GM06990 (cell line): ENCODE measurements around the gene DDX20.

Experiments used
- DNase-seq: peaks from one replicate; pipeline ENCODE4 v3.0.0-alpha.2; 2011; ENCODE audit not compliant: insufficient read length; ENCODE audit errors: extremely low read depth
- H3K27me3 ChIP-seq: replicated peaks from 2 replicates; pipeline ENCODE4 v1.6.0; 2011; ENCODE audit warnings: low read length; ENCODE audit not compliant: control insufficient read depth, insufficient read depth
- H3K36me3 ChIP-seq: 2 replicates; pipeline ENCODE4 v1.5.1; 2011; ENCODE audit warnings: low read length; ENCODE audit not compliant: control insufficient read depth, insufficient read depth
- H3K4me3 ChIP-seq: replicated peaks from 2 replicates; pipeline ENCODE4 v1.5.1; 2011; ENCODE audit warnings: low read depth, mild to moderate bottlenecking, control low read depth, low read length
- TF ChIP-seq, protein P1 (sequence below): IDR thresholded peaks from 2 replicates; pipeline ENCODE4 v1.5.1; 2011; ENCODE audit warnings: low read length, control low read depth, mild to moderate bottlenecking, inconsistent platforms; ENCODE audit not compliant: insufficient read depth, poor library complexity, severe bottlenecking

DDX20 gene

GRCh38 chr1:111723091-111723806, 32.5 kb upstream of the DDX20 start:
- no peaks in the 10 kb centered on the region for H3K27me3 ChIP-seq
- DNase-seq: no peak
- H3K4me3 ChIP-seq: no peak overlapping the region
- TF ChIP-seq, protein P1, sequence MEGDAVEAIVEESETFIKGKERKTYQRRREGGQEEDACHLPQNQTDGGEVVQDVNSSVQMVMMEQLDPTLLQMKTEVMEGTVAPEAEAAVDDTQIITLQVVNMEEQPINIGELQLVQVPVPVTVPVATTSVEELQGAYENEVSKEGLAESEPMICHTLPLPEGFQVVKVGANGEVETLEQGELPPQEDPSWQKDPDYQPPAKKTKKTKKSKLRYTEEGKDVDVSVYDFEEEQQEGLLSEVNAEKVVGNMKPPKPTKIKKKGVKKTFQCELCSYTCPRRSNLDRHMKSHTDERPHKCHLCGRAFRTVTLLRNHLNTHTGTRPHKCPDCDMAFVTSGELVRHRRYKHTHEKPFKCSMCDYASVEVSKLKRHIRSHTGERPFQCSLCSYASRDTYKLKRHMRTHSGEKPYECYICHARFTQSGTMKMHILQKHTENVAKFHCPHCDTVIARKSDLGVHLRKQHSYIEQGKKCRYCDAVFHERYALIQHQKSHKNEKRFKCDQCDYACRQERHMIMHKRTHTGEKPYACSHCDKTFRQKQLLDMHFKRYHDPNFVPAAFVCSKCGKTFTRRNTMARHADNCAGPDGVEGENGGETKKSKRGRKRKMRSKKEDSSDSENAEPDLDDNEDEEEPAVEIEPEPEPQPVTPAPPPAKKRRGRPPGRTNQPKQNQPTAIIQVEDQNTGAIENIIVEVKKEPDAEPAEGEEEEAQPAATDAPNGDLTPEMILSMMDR: no peak
- H3K36me3 ChIP-seq: peaks cover 7% of the 10 kb centered on the region

DNA sequence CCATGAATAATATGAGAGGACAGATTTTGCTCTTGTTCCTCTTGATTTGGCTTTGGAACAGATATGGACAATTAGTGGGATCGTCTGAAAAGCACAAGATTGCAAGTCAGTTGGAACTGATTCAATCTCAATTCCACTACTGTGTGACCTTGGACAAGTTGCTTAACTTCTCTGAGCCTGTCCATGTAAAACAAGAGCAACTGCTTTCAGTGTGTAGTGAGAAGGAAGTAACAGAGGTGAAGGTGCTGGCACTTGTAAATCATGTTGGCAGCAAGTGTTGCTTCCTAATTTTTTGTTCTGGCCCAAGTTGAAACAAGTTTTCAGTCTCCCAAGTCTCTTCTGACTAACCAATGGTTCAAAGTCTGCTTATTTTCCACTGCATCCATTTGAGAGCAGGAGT, 31.8 kb upstream of the DDX20 start:
- no peak for DNase-seq
- Histone ChIP-seq H3K36me3 (peaks cover 7% of the 10 kb centered on the region), H3K27me3 (no peaks in the 10 kb centered on the region), H3K4me3 (no peak overlapping the region)
- TF ChIP-seq, protein P1: no peak

DNA sequence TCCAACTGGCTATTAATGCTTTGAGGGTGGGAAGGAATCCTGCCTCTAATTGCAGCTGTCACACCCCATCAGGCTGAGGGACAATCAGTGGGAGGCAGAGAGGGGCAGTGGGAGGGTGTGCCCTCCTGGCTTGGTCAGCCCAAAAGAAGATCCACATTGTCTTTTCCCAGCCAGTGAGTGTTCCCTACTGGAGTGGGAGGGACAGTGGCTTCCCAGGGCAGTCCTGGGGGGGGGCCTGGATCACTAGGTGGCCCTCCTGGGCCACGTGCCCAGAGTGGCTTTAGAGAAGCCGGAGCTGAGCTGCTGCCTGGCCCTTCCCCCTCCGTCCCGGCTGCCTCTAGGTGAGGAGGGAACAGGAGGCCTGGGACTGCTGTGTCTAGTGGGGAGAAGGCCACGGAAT, 30.5 kb upstream of the DDX20 start:
- peaks cover 7% of the 10 kb centered on the region for H3K36me3 ChIP-seq
- no peak for DNase-seq
- no peak overlapping the region for H3K4me3 ChIP-seq
- TF ChIP-seq, protein P1: no peak
- no peaks in the 10 kb centered on the region for H3K27me3 ChIP-seq

DNA sequence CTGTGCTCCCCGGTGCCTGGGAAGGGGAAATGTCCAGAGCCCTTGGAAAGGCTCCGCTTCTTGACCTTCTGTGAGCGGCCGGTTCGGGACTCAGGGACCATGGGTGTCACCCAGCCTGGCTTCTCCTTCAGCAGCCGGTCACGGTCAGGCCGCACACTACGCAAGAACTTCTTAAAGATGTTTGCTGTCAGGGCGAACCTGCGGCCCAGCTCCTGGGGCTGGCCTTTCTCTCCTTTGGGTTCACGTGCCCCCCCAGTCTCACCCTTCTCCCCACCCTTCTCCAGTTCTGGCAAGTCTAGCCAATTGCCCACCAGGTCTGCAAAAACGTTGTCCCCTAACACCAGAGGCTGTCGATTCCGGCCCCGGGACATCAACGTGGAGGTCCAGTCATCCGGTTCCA, 28.6 kb upstream of the DDX20 start:
- no peak for DNase-seq
- H3K36me3 ChIP-seq: peaks cover 9% of the 10 kb centered on the region
- H3K27me3 ChIP-seq: no peaks in the 10 kb centered on the region
- TF ChIP-seq, protein P1: no peak
- H3K4me3 ChIP-seq: no peak overlapping the region

GRCh38 chr1:111729271-111729921, 26.3 kb upstream of the DDX20 start:
- no peak overlapping the region for H3K4me3 ChIP-seq
- H3K36me3 ChIP-seq: peaks cover 9% of the 10 kb centered on the region
- TF ChIP-seq, protein P1: no peak
- H3K27me3 ChIP-seq: no peaks in the 10 kb centered on the region
- DNase-seq: no peak
